ENCODE data around the gene DLGAP1. TPM values are rescaled to one million over a fixed set of nuclear protein-coding genes. Genes with fewer than 3 reads are reported as not detected.

Gene DLGAP1
- total and polyA plus RNA-seq, 4 donors = 16.5 to 30.7 (median 29.7) TPM

- Histone ChIP-seq H3K9me3 (ENCODE audit: control insufficient read depth, insufficient read depth, low read length) (no peaks in the 10 kb centered on the region), H3K27me3 (ENCODE audit: control insufficient read depth, insufficient read depth, low read length) (no peaks in the 10 kb centered on the region), H3K4me3 (ENCODE audit: low read depth, low read length) (no peak overlapping the region), H3K4me1 (ENCODE audit: control insufficient read depth, insufficient read depth, low read length) (no peaks in the 10 kb centered on the region), H3K36me3 (ENCODE audit: control insufficient read depth, insufficient read depth, low read length) (peaks cover 3% of the 10 kb centered on the region), H3K27ac (ENCODE audit: low read depth, low read length) (no peak overlapping the region)
- no peak for DNase-seq (ENCODE audit: low read depth in 4 of 6, low spot score in 6 of 6)
- no CpG with 5 or more reads among the region's 3 CpGs for WGBS (ENCODE audit: insufficient coverage)
Measured at GRCh38 chr18:3560755-3561154, 894.4 kb downstream of the DLGAP1 start.

GRCh38 chr18:3554811-3555427 is 900.2 kb downstream of the DLGAP1 start:
- H3K36me3 ChIP-seq (ENCODE audit: control insufficient read depth, insufficient read depth, low read length) = no peaks in the 10 kb centered on the region
- H3K27me3 ChIP-seq (ENCODE audit: control insufficient read depth, insufficient read depth, low read length) = no peaks in the 10 kb centered on the region
- H3K9me3 ChIP-seq (ENCODE audit: control insufficient read depth, insufficient read depth, low read length) = no peaks in the 10 kb centered on the region
- WGBS (ENCODE audit: insufficient coverage) = no CpG with 5 or more reads among the region's 2 CpGs
- no peaks in the 10 kb centered on the region for H3K4me1 ChIP-seq (ENCODE audit: control insufficient read depth, insufficient read depth, low read length)
- H3K4me3 ChIP-seq (ENCODE audit: low read depth, low read length) = no peak overlapping the region
- no peak for DNase-seq (ENCODE audit: low read depth in 4 of 6, low spot score in 6 of 6)
- H3K27ac ChIP-seq (ENCODE audit: low read depth, low read length) = no peak overlapping the region

GRCh38 chr18:3554091-3554601 is 901.0 kb downstream of the DLGAP1 start:
- no peak overlapping the region for H3K4me3 ChIP-seq (ENCODE audit: low read depth, low read length)
- peak in 1 of 6 donors; percentile 5 for DNase-seq (ENCODE audit: low read depth in 4 of 6, low spot score in 6 of 6)
- WGBS (ENCODE audit: insufficient coverage) = 32% methylated on average over 8 of the region's 9 CpGs
- no peaks in the 10 kb centered on the region for H3K36me3 ChIP-seq (ENCODE audit: control insufficient read depth, insufficient read depth, low read length)
- no peak overlapping the region for H3K27ac ChIP-seq (ENCODE audit: low read depth, low read length)
- H3K9me3 ChIP-seq (ENCODE audit: control insufficient read depth, insufficient read depth, low read length) = no peaks in the 10 kb centered on the region
- H3K27me3 ChIP-seq (ENCODE audit: control insufficient read depth, insufficient read depth, low read length) = no peaks in the 10 kb centered on the region
- H3K4me1 ChIP-seq (ENCODE audit: control insufficient read depth, insufficient read depth, low read length) = no peaks in the 10 kb centered on the region

GRCh38 chr18:3552305-3552704 is 902.8 kb downstream of the DLGAP1 start:
- Histone ChIP-seq H3K4me3 (ENCODE audit: low read depth, low read length) (no peak overlapping the region), H3K36me3 (ENCODE audit: control insufficient read depth, insufficient read depth, low read length) (no peaks in the 10 kb centered on the region), H3K4me1 (ENCODE audit: control insufficient read depth, insufficient read depth, low read length) (no peaks in the 10 kb centered on the region), H3K27me3 (ENCODE audit: control insufficient read depth, insufficient read depth, low read length) (no peaks in the 10 kb centered on the region), H3K27ac (ENCODE audit: low read depth, low read length) (no peak overlapping the region), H3K9me3 (ENCODE audit: control insufficient read depth, insufficient read depth, low read length) (no peaks in the 10 kb centered on the region)
- no peak for DNase-seq (ENCODE audit: low read depth in 4 of 6, low spot score in 6 of 6)
- WGBS (ENCODE audit: insufficient coverage) = 89% methylated on average over 3 of the region's 3 CpGs

- Histone ChIP-seq H3K4me3 (ENCODE audit: low read depth, low read length) (no peak overlapping the region), H3K27me3 (ENCODE audit: control insufficient read depth, insufficient read depth, low read length) (no peaks in the 10 kb centered on the region), H3K4me1 (ENCODE audit: control insufficient read depth, insufficient read depth, low read length) (no peaks in the 10 kb centered on the region), H3K9me3 (ENCODE audit: control insufficient read depth, insufficient read depth, low read length) (no peaks in the 10 kb centered on the region), H3K36me3 (ENCODE audit: control insufficient read depth, insufficient read depth, low read length) (no peaks in the 10 kb centered on the region), H3K27ac (ENCODE audit: low read depth, low read length) (no peak overlapping the region)
- whole genome bisulfite sequencing (ENCODE audit: insufficient coverage) = 100% methylated on average over 1 of the region's 4 CpGs
- DNase-seq (ENCODE audit: low read depth in 4 of 6, low spot score in 6 of 6) = no peak
Measured at GRCh38 chr18:3547891-3548615, 907.1 kb downstream of the DLGAP1 start.

GRCh38 chr18:3546106-3546505 is 909.0 kb downstream of the DLGAP1 start:
- no peak for DNase-seq (ENCODE audit: low read depth in 4 of 6, low spot score in 6 of 6)
- Histone ChIP-seq H3K4me3 (ENCODE audit: low read depth, low read length) (no peak overlapping the region), H3K36me3 (ENCODE audit: control insufficient read depth, insufficient read depth, low read length) (no peaks in the 10 kb centered on the region), H3K9me3 (ENCODE audit: control insufficient read depth, insufficient read depth, low read length) (no peaks in the 10 kb centered on the region), H3K27ac (ENCODE audit: low read depth, low read length) (no peak overlapping the region), H3K4me1 (ENCODE audit: control insufficient read depth, insufficient read depth, low read length) (no peaks in the 10 kb centered on the region), H3K27me3 (ENCODE audit: control insufficient read depth, insufficient read depth, low read length) (no peaks in the 10 kb centered on the region)
- WGBS (ENCODE audit: insufficient coverage) = 88% methylated on average over 5 of the region's 5 CpGs

GRCh38 chr18:3544537-3544936 is 910.6 kb downstream of the DLGAP1 start:
- WGBS (ENCODE audit: insufficient coverage) = no CpG with 5 or more reads among the region's 2 CpGs
- H3K4me3 ChIP-seq (ENCODE audit: low read depth, low read length) = no peak overlapping the region

GRCh38 chr18:3541549-3542386 is 913.3 kb downstream of the DLGAP1 start:
- WGBS (ENCODE audit: insufficient coverage) = no CpG with 5 or more reads among the region's 5 CpGs
- Histone ChIP-seq H3K36me3 (ENCODE audit: control insufficient read depth, insufficient read depth, low read length) (no peaks in the 10 kb centered on the region), H3K4me3 (ENCODE audit: low read depth, low read length) (no peak overlapping the region), H3K9me3 (ENCODE audit: control insufficient read depth, insufficient read depth, low read length) (no peaks in the 10 kb centered on the region), H3K27me3 (ENCODE audit: control insufficient read depth, insufficient read depth, low read length) (no peaks in the 10 kb centered on the region), H3K27ac (ENCODE audit: low read depth, low read length) (no peak overlapping the region), H3K4me1 (ENCODE audit: control insufficient read depth, insufficient read depth, low read length) (no peaks in the 10 kb centered on the region)
- no peak for DNase-seq (ENCODE audit: low read depth in 4 of 6, low spot score in 6 of 6)

More at GRCh38 chr18:3544537-3544936, 910.6 kb downstream of the DLGAP1 start:
- no peak for DNase-seq (ENCODE audit: low read depth in 4 of 6, low spot score in 6 of 6)
- Histone ChIP-seq H3K27me3 (ENCODE audit: control insufficient read depth, insufficient read depth, low read length) (no peaks in the 10 kb centered on the region), H3K36me3 (ENCODE audit: control insufficient read depth, insufficient read depth, low read length) (no peaks in the 10 kb centered on the region), H3K9me3 (ENCODE audit: control insufficient read depth, insufficient read depth, low read length) (no peaks in the 10 kb centered on the region), H3K4me1 (ENCODE audit: control insufficient read depth, insufficient read depth, low read length) (no peaks in the 10 kb centered on the region), H3K27ac (ENCODE audit: low read depth, low read length) (no peak overlapping the region)

- H3K36me3 ChIP-seq (ENCODE audit: control insufficient read depth, insufficient read depth, low read length) = no peaks in the 10 kb centered on the region
- no peak overlapping the region for H3K4me3 ChIP-seq (ENCODE audit: low read depth, low read length)
- DNase-seq (ENCODE audit: low read depth in 4 of 6, low spot score in 6 of 6) = no peak
- H3K27ac ChIP-seq (ENCODE audit: low read depth, low read length) = no peak overlapping the region
- WGBS (ENCODE audit: insufficient coverage) = 90% methylated on average over 2 of the region's 6 CpGs
- no peaks in the 10 kb centered on the region for H3K27me3 ChIP-seq (ENCODE audit: control insufficient read depth, insufficient read depth, low read length)
- H3K9me3 ChIP-seq (ENCODE audit: control insufficient read depth, insufficient read depth, low read length) = no peaks in the 10 kb centered on the region
- no peaks in the 10 kb centered on the region for H3K4me1 ChIP-seq (ENCODE audit: control insufficient read depth, insufficient read depth, low read length)
Measured at GRCh38 chr18:3540805-3541548, 914.1 kb downstream of the DLGAP1 start.

All from spinal cord (tissue), 10 donors.